ENCODE results near the gene FNDC8.
"Not testable (repeated sequence)": the region's sequence is repeated elsewhere in the genome, so short reads cannot be mapped to it uniquely, and the experiment has no call there.

Gene FNDC8

DNA sequence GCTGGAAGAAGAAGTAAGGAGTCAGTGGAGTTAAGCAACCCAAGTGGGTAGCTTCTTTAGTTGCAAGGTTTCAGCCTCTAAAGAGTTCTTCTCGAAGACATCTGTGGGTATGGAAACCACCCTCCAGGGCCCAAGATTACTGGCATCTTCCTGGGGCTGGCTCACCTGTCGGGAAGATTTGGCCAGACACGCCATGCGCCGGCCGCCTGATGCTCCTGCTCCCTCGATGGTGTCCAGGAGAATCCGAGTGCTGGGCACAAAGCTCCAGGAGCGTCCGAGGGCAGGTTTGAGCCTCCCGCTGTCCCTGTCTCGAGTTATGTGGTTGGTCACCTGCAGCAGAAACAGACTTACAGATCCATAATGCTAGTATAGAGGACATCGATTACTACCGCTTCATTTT, 20.4 kb upstream of the FNDC8 start:
- H3K36me3 ChIP-seq (ENCODE audit: control insufficient read depth, insufficient read depth, low read length) = peaks cover 17% of the 10 kb centered on the region
- no peak overlapping the region for H3K9ac ChIP-seq (ENCODE audit: low read depth, low read length)
- no peak overlapping the region for H3K4me3 ChIP-seq (ENCODE audit: low read depth, low read length)
- no peaks in the 10 kb centered on the region for H3K9me3 ChIP-seq (ENCODE audit: control insufficient read depth, insufficient read depth, low read length)
- no peaks in the 10 kb centered on the region for H3K4me1 ChIP-seq (ENCODE audit: control insufficient read depth, insufficient read depth, low read length)
- no peaks in the 10 kb centered on the region for H3K27me3 ChIP-seq (ENCODE audit: control insufficient read depth, insufficient read depth, low read length)

DNA sequence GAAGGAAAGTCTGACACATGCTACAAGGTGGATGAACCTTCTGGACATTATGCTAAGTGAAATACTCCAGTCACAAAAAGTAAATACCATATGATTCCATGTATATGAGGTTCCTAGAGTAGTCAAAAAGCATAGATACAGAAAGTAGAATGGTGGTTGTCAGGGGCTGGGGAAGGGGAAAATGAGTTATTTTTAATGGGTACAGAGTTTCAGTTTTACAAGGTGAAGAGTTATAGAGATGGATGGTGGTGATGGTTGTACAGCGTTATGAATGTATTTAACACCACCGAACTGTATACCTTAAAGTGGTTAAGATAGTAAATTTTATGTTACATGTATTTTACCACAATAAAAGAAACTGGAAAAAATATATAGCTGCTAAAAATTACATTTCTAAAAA, 19.7 kb upstream of the FNDC8 start:
- H3K9ac ChIP-seq (ENCODE audit: low read depth, low read length) = no peak overlapping the region
- no peaks in the 10 kb centered on the region for H3K9me3 ChIP-seq (ENCODE audit: control insufficient read depth, insufficient read depth, low read length)
- peaks cover 20% of the 10 kb centered on the region for H3K36me3 ChIP-seq (ENCODE audit: control insufficient read depth, insufficient read depth, low read length)
- no peaks in the 10 kb centered on the region for H3K27me3 ChIP-seq (ENCODE audit: control insufficient read depth, insufficient read depth, low read length)
- no peaks in the 10 kb centered on the region for H3K4me1 ChIP-seq (ENCODE audit: control insufficient read depth, insufficient read depth, low read length)
- H3K4me3 ChIP-seq (ENCODE audit: low read depth, low read length) = no peak overlapping the region

DNA sequence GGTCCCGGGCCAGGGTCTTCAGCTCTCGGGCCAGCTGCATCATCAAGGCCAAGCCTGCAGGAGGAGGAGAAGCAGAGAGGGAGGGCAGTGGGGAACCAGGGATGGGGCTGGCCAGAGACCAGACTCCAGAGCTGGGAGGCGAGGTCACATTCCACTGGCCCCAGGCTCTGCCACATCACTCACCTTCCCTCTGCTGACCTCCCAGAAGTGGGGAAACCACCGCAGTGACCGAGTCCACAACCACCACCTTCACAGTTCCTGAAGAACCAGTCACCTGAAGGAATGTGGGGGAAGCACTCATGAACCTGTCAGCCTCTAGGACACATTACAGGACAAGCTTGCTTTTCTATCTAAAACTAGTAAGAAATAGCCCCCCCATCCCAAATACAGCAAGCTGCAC, 18.1 kb upstream of the FNDC8 start:
- Histone ChIP-seq H3K36me3 (ENCODE audit: control insufficient read depth, insufficient read depth, low read length) (peaks cover 18% of the 10 kb centered on the region), H3K9me3 (ENCODE audit: control insufficient read depth, insufficient read depth, low read length) (no peaks in the 10 kb centered on the region), H3K4me1 (ENCODE audit: control insufficient read depth, insufficient read depth, low read length) (no peaks in the 10 kb centered on the region), H3K27me3 (ENCODE audit: control insufficient read depth, insufficient read depth, low read length) (no peaks in the 10 kb centered on the region), H3K4me3 (ENCODE audit: low read depth, low read length) (no peak overlapping the region), H3K9ac (ENCODE audit: low read depth, low read length) (no peak overlapping the region)

DNA sequence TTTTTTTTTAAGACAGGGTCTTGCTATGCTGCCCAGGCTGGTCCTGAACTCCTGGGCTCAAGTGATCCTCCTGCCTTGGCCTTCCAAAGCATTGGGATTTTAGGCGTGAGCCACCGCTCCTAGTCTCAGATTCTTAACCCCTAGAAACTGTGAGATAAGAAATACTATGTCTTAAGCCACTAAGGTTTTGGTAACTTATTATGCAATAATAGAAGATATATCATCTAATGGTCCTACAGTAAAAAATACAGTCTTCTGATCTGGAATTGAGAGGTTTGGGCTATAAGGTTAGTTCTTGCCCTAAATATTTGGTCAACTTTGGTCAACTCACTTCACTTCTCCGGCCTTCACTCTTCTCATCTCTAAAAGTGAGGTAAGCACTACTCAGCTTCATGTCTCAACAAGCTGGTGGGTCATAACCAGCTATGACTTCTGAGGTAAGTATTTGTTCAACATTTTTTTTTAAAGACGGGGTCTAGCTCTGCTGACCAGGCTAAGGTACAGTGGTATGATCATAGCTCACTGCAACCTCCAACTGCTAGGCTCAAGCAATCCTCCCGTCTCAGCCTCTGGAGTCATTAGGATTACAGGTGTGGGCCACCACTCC, 16.5 kb upstream of the FNDC8 start:
- no peak overlapping the region for H3K9ac ChIP-seq (ENCODE audit: low read depth, low read length)
- H3K36me3 ChIP-seq (ENCODE audit: control insufficient read depth, insufficient read depth, low read length) = peaks cover 15% of the 10 kb centered on the region
- no peaks in the 10 kb centered on the region for H3K27me3 ChIP-seq (ENCODE audit: control insufficient read depth, insufficient read depth, low read length)
- H3K4me3 ChIP-seq (ENCODE audit: low read depth, low read length) = no peak overlapping the region
- no peaks in the 10 kb centered on the region for H3K9me3 ChIP-seq (ENCODE audit: control insufficient read depth, insufficient read depth, low read length)
- H3K4me1 ChIP-seq (ENCODE audit: control insufficient read depth, insufficient read depth, low read length) = no peaks in the 10 kb centered on the region

DNA sequence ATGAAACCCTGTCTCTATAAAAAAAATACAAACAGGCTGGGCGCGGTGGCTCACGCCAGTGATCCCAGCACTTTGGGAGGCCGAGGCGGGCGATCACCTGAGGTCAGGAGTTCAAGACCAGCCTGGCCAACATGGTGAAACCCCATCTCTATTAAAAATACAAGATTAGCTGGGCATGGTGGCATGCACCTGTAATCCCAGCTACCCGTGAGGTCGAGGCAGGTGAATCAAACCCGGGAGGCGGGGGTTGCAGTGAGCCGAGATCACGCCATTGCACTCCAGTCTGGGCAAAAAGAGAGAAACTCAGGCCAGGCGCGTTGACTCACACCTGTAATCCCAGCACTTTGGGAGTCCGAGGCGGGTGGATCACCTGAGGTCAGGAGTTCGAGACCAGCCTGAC, 10.6 kb upstream of the FNDC8 start:
- not testable (repeated sequence) for H3K27me3 ChIP-seq (ENCODE audit: control insufficient read depth, insufficient read depth, low read length); H3K36me3 ChIP-seq (ENCODE audit: control insufficient read depth, insufficient read depth, low read length); H3K9me3 ChIP-seq (ENCODE audit: control insufficient read depth, insufficient read depth, low read length); H3K4me1 ChIP-seq (ENCODE audit: control insufficient read depth, insufficient read depth, low read length); H3K4me3 ChIP-seq (ENCODE audit: low read depth, low read length); H3K9ac ChIP-seq (ENCODE audit: low read depth, low read length)

DNA sequence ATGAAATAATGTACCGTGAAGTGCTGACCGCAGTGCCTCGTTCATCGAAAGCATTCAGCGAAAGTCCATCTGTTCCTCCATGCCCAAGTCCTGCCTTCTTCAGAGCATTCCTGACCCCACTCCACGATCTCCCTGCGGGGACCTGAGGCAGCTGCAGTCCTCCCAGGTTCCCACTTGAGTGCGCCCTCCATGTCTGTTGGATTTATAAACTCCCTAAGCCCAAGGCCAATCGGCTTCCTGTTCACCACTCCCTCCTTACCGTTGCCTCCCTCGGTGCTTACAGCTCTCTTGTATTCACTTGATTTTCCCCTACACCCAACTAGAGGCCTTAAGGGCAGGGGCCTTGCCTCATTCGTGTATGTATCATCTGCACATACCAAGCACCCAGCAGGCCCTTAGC, 4.6 kb upstream of the FNDC8 start:
- Histone ChIP-seq H3K4me3 (ENCODE audit: low read depth, low read length) (no peak overlapping the region), H3K36me3 (ENCODE audit: control insufficient read depth, insufficient read depth, low read length) (no peaks in the 10 kb centered on the region), H3K9ac (ENCODE audit: low read depth, low read length) (no peak overlapping the region), H3K4me1 (ENCODE audit: control insufficient read depth, insufficient read depth, low read length) (no peaks in the 10 kb centered on the region), H3K27me3 (ENCODE audit: control insufficient read depth, insufficient read depth, low read length) (peaks cover 7% of the 10 kb centered on the region), H3K9me3 (ENCODE audit: control insufficient read depth, insufficient read depth, low read length) (no peaks in the 10 kb centered on the region)

DNA sequence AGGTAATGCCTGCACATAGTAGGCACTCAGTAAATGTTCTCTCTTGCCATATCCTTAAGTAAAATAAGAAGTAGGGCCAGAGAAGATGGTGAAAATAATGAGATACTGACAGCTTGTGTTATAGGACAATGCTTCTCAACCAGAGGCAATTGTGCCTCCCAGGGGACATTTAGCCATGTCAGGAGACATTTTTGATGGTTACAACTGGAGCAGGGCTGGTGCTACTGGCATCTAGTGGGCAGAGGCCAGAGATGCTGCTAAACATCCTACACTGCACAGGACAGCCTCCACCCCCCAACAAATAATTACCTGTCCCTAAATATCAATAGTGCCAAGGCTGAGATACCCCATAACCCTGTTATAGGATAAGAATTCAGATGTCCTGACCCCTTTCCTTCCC, 3.4 kb upstream of the FNDC8 start:
- H3K27me3 ChIP-seq (ENCODE audit: control insufficient read depth, insufficient read depth, low read length) = peaks cover 7% of the 10 kb centered on the region
- H3K9me3 ChIP-seq (ENCODE audit: control insufficient read depth, insufficient read depth, low read length) = no peaks in the 10 kb centered on the region
- H3K36me3 ChIP-seq (ENCODE audit: control insufficient read depth, insufficient read depth, low read length) = no peaks in the 10 kb centered on the region
- no peak overlapping the region for H3K4me3 ChIP-seq (ENCODE audit: low read depth, low read length)
- no peaks in the 10 kb centered on the region for H3K4me1 ChIP-seq (ENCODE audit: control insufficient read depth, insufficient read depth, low read length)
- H3K9ac ChIP-seq (ENCODE audit: low read depth, low read length) = no peak overlapping the region

DNA sequence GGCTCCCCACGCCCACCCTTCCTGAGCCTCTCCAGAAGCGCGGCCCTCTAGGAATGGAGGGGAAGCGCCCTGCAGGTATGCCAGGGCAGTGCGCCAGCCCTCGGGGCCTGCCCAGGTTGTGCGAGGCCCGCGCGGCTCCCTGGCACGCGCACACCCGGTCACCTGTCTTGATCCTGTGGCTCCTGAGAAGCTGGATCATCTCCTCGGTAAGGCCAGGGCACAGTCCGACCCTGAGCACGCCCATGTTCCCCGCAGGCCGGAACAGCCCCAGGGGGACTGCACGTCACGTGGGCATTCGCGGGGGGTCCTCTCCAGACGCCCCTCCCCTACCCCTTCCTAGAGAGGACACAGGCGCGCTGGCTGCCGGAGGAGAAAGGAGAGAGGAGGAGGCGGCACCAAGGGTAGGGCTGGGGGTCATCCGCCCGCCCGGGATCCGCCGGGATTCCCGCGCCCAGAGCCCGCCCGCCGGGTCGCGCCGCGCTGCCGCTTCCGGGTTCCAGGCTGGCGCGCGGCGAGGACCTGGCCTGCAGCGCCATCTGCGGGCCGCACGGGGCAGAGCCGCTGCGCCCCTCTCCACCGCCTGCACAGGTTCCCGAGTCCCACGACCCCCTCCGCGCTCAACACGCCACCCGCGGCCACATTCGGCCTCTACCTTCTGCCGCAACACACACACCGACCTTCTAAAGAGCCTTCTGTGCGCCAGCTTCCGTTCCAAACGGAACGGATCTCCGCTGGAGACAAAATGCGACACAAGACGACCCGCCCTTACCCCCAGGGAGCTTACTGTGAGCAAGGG, 1.8 kb upstream of the FNDC8 start, which contains the start of gene RAD51D:
Gene RAD51D (minus strand): TSS at position 491 of the 796 bp plus-strand sequence. CDS start 247 bp downstream, at position 244.
- no peaks in the 10 kb centered on the region for H3K4me1 ChIP-seq (ENCODE audit: control insufficient read depth, insufficient read depth, low read length)
- H3K9ac ChIP-seq (ENCODE audit: low read depth, low read length) = peak within 1 kb of the TSS; percentile 83
- H3K27me3 ChIP-seq (ENCODE audit: control insufficient read depth, insufficient read depth, low read length) = peaks cover 7% of the 10 kb centered on the region
- H3K36me3 ChIP-seq (ENCODE audit: control insufficient read depth, insufficient read depth, low read length) = no peaks in the 10 kb centered on the region
- H3K4me3 ChIP-seq (ENCODE audit: low read depth, low read length) = peak within 1 kb of the TSS; percentile 87
- H3K9me3 ChIP-seq (ENCODE audit: control insufficient read depth, insufficient read depth, low read length) = no peaks in the 10 kb centered on the region

DNA sequence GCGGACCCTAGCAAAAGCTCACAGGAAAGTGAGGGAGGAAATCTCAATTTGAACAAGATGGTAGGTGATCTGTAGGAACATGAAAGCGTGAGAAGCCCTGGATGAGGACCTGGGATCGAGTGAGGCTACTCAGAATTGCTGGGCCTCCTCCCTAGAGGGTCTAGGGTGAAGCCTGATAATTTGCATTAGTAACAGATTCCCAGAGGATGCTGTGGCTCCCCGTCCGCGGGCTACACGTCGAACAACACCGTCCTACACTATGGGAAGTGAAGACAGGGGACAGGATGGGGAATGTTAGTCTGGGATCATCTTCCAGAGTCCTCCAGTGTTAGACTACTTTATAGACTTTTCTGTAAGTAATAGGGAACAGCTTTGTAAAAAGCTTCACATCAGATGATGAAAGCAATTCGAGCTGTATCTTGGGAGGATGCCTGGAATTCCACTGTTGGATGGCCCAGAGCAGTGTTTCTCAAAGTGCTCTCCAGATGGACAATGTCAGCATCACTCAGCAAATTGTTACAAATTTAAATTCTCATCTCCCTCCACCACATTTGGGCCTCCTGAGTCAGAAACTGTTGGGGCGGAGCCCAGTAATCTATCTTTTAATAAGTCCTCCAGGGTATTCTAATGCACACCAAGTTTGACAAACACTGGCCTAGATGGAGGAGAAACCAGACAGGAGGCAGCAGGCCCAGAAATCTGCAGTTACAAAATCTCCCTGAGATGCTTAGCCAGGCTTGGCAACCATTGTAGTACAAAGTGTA, 6.5 kb downstream of the FNDC8 start:
- Histone ChIP-seq H3K9me3 (ENCODE audit: control insufficient read depth, insufficient read depth, low read length) (no peaks in the 10 kb centered on the region), H3K4me1 (ENCODE audit: control insufficient read depth, insufficient read depth, low read length) (no peaks in the 10 kb centered on the region), H3K9ac (ENCODE audit: low read depth, low read length) (no peak overlapping the region), H3K27me3 (ENCODE audit: control insufficient read depth, insufficient read depth, low read length) (no peaks in the 10 kb centered on the region), H3K36me3 (ENCODE audit: control insufficient read depth, insufficient read depth, low read length) (peaks cover 21% of the 10 kb centered on the region), H3K4me3 (ENCODE audit: low read depth, low read length) (no peak overlapping the region)

DNA sequence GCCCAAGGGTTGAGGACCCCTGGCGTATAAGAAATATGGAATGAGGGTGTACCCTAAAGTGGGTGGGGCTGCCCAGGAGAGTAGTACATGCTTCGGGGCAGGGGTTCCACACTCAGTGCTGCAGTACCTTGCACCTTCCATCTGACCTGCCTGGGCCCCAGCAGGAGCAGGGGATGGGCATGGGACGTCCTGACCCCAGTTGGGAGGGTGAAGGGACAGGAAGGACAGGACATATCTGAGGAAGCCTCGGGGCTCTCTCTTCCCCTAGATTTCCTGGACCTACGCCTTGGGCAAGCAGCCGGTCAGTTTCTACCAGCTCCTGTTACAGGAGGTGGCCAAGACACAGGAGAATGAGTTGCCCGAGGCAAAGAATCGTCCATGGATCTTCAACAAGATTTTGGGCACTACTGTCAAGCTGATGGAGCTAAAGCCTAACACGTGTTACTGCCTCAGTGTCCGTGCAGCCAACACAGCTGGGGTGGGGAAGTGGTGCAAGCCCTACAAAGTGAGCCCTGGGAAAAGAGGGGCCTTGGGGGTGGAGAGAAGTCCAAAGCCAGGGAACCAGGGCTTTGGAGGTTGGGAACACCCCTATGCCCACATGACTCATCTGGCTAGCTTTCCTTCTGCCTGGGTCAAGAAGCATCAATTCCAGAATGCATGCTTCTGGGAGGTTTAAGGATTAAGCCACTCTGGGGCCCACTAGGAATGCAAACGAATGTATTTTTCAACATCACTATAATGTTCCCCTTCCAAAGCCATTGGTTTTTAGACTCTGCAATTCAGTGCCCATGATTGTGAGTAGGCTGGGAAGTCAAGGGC, 7.9 kb downstream of the FNDC8 start:
- Histone ChIP-seq H3K9ac (ENCODE audit: low read depth, low read length) (no peak overlapping the region), H3K27me3 (ENCODE audit: control insufficient read depth, insufficient read depth, low read length) (no peaks in the 10 kb centered on the region), H3K9me3 (ENCODE audit: control insufficient read depth, insufficient read depth, low read length) (no peaks in the 10 kb centered on the region), H3K4me3 (ENCODE audit: low read depth, low read length) (no peak overlapping the region), H3K36me3 (ENCODE audit: control insufficient read depth, insufficient read depth, low read length) (peaks cover 35% of the 10 kb centered on the region), H3K4me1 (ENCODE audit: control insufficient read depth, insufficient read depth, low read length) (no peaks in the 10 kb centered on the region)

DNA sequence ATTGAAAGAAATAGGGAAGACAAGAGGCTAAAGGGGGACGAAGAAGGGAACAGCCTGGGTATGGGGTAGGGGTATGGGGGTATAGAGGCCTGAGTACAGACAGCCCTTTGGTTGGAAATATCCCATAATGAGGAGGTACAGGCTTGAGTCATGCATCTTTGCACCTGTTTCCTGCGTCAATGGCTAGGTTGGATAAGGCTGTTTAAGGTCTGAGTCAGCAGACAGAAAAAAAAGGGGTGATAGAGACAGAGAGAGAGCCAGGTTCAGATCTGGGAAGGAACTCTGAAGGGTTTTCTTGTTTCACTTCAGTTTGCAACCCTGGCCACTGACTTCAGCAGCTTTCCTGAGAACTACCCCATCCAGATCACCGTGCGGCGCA, 8.5 kb downstream of the FNDC8 start:
- no peak overlapping the region for H3K9ac ChIP-seq (ENCODE audit: low read depth, low read length)
- no peaks in the 10 kb centered on the region for H3K9me3 ChIP-seq (ENCODE audit: control insufficient read depth, insufficient read depth, low read length)
- no peaks in the 10 kb centered on the region for H3K4me1 ChIP-seq (ENCODE audit: control insufficient read depth, insufficient read depth, low read length)
- H3K27me3 ChIP-seq (ENCODE audit: control insufficient read depth, insufficient read depth, low read length) = no peaks in the 10 kb centered on the region
- H3K4me3 ChIP-seq (ENCODE audit: low read depth, low read length) = no peak overlapping the region
- peaks cover 40% of the 10 kb centered on the region for H3K36me3 ChIP-seq (ENCODE audit: control insufficient read depth, insufficient read depth, low read length)

Measured in iPS-15b (cell line).